Ectodermal cell (in vitro differentiated cells): Measurements from ENCODE around the gene GFM2. TPM values are rescaled to one million over a fixed set of nuclear protein-coding genes. Genes with fewer than 3 reads are reported as not detected.
A peak's percentile ranks its signal among the peaks of the same experiment; 100 is the strongest.
"Not testable (repeated sequence)": the region's sequence is repeated elsewhere in the genome, so short reads cannot be mapped to it uniquely, and the experiment has no call there.

Experiments
- H3K27ac ChIP-seq: 2 replicates; pipeline ENCODE4 v1.7.0; 2013; ENCODE audit warnings: mild to moderate bottlenecking, low read depth, low read length; ENCODE audit not compliant: insufficient read depth, poor library complexity, severe bottlenecking
- H3K27me3 ChIP-seq: 2 replicates; pipeline ENCODE4 v1.7.0; 2013; ENCODE audit warnings: mild to moderate bottlenecking, low read length; ENCODE audit not compliant: insufficient read depth, control insufficient read depth, poor library complexity, severe bottlenecking
- H3K36me3 ChIP-seq: one replicate; pipeline ENCODE4 v1.7.0; 2013; ENCODE audit warnings: low read length; ENCODE audit not compliant: control insufficient read depth, insufficient read depth
- H3K4me1 ChIP-seq: one replicate; pipeline ENCODE4 v1.7.0; 2013; ENCODE audit warnings: low read length; ENCODE audit not compliant: control insufficient read depth, insufficient read depth
- H3K4me3 ChIP-seq: 2 replicates; pipeline ENCODE4 v1.7.0; 2013; ENCODE audit warnings: low read depth, low read length, control low read depth; ENCODE audit not compliant: insufficient read depth
- H3K9me3 ChIP-seq: 2 replicates; pipeline ENCODE4 v1.7.0; 2013; ENCODE audit warnings: mild to moderate bottlenecking, low read length, moderate library complexity; ENCODE audit not compliant: control insufficient read depth
- WGBS, 2 experiments: methylation state at CpG; one replicate each; pipeline ENCODE4 v1.1.7; 2013; ENCODE audit warnings: missing lambda C conversion rate in 2 of 2; 5-methylcytosine and 5-hydroxymethylcytosine counted together
- polyA plus RNA-seq, 4 experiments: library from polyadenylated mRNA; stranded (reverse); fragments of 50-300 nt; gene quantifications; one replicate each; pipeline ENCODE4 v1.2.3, GENCODE V29; 2013

Gene GFM2, protein sequence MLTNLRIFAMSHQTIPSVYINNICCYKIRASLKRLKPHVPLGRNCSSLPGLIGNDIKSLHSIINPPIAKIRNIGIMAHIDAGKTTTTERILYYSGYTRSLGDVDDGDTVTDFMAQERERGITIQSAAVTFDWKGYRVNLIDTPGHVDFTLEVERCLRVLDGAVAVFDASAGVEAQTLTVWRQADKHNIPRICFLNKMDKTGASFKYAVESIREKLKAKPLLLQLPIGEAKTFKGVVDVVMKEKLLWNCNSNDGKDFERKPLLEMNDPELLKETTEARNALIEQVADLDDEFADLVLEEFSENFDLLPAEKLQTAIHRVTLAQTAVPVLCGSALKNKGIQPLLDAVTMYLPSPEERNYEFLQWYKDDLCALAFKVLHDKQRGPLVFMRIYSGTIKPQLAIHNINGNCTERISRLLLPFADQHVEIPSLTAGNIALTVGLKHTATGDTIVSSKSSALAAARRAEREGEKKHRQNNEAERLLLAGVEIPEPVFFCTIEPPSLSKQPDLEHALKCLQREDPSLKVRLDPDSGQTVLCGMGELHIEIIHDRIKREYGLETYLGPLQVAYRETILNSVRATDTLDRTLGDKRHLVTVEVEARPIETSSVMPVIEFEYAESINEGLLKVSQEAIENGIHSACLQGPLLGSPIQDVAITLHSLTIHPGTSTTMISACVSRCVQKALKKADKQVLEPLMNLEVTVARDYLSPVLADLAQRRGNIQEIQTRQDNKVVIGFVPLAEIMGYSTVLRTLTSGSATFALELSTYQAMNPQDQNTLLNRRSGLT
- polyA plus RNA-seq (2013, experiment 1 of 4) = 36.2 TPM
- polyA plus RNA-seq (2013, experiment 2 of 4) = 42.0 TPM
- 29.6 TPM for polyA plus RNA-seq (2013, experiment 3 of 4)
- 32.0 TPM for polyA plus RNA-seq (2013, experiment 4 of 4)

DNA sequence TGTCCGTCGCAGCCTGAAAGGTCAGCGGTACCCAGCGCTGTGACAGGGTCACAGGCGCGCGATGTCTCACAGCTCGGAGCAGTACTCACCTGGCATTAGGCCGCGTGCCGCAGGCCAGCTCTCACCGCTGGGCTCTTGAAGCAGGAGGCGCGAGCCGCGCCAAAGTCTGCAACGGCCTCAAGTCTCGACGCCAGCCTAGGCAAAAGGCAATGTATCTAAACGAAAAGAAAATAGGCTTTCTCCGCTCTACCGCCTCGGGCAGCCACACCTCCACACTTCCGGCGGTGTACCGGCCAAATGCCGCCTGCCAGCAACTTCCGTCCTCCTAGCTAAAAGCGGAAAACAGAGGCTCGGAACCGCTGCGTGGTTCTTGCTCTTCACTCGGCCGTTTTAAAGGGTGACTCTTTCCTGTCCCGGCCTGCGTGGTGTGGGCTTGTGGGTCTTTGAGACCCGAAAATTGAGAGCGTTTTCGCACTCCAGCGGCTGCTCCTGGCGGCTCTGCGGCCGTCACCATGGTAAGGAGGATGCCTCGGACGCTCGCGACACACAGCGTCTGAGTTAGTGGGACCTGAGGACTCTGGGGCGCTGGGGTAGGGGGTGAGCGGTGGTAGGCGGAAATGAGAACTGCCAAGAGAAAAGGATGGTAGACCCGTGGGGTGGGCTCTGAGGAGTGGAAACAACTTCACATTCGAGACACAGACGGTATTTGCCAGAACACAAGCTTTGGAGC lies at the start of gene GFM2, which contains the start of gene NSA2:
TSS of gene GFM2 (minus strand) at position 269 of the 730 bp plus-strand sequence. CDS start 3,375 bp downstream, outside the sequence.
TSS of gene NSA2 (plus strand) at position 401 of the 730 bp plus-strand sequence. CDS start at position 513, 112 bp downstream.
- Histone ChIP-seq H3K4me3 (peak within 1 kb of the TSS; percentile 89), H3K4me1 (peaks cover 10% of the 10 kb centered on the region), H3K9me3 (no peaks in the 10 kb centered on the region), H3K27ac (peak within 1 kb of the TSS; percentile 39), H3K36me3 (peaks cover 8% of the 10 kb centered on the region), H3K27me3 (no peaks in the 10 kb centered on the region)
- WGBS, 2 experiments = 0% methylated on average over 54 of the region's 54 CpGs

DNA sequence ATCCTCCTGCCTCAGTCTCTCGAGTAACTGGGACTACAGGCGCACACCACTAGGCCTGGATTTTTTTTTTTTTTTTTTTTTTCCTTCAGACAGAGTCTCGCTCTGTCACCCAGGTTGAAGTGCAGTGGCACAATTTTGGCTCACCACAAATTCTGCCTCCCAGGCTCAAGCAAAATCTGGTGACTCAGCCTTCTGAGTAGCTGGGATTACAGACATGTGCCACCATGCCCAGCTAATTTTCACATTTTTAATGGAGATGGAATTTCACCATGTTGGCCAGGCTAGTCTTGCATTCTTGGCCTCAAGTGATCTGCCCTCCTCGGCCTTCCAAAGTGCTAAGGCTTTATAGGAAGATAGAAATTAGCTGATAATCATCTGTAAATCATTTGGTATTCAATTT lies 44.0 kb upstream of the GFM2 start:
- WGBS, 2 experiments = 93 to 98% methylated on average over 4 of the region's 4 CpGs
- H3K36me3 ChIP-seq = no peaks in the 10 kb centered on the region
- no peaks in the 10 kb centered on the region for H3K27me3 ChIP-seq
- no peak overlapping the region for H3K4me3 ChIP-seq
- H3K27ac ChIP-seq = no peak overlapping the region
- no peaks in the 10 kb centered on the region for H3K4me1 ChIP-seq
- no peaks in the 10 kb centered on the region for H3K9me3 ChIP-seq

DNA sequence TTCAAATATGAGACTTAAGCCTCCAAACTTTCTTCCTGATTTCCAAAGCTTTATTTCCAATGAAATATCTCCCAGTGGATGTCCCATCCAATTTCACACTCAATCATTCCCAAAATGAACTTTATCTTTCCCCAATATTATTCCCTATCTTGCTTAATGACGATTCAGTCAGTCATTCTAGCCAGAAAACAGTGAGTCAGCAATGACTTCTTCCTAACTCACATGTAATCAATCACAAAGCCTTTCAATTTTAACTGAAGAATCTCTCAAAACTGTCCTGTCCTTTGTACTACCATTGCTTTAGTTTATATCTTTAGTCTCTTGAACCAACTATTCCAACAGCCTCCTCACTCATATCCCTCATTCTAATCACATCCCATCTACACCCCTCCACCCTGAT lies 35.0 kb upstream of the GFM2 start:
- H3K27ac ChIP-seq = no peak overlapping the region
- H3K27me3 ChIP-seq = no peaks in the 10 kb centered on the region
- no peak overlapping the region for H3K4me3 ChIP-seq
- WGBS, 2 experiments = 80 to 89% methylated on average over 1 of the region's 1 CpG
- H3K9me3 ChIP-seq = no peaks in the 10 kb centered on the region
- H3K4me1 ChIP-seq = no peaks in the 10 kb centered on the region
- no peaks in the 10 kb centered on the region for H3K36me3 ChIP-seq

DNA sequence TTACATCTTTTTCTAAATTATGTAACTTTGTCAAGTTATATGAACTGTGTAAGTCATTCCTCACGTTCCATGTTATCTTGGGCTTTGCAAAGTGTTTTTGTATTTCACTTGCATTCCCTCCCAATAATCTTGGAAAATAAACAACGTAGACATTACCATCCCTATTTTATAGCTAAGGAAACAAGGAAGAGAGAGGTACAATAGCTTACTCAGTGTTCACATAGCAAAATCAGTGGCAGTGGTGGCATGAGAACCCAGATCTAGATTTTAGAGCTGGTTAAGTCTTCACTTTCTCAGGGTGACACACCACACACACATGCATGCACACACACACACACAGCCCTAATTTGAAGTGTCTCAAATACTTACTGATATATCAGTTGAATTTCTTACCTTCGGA lies 34.3 kb upstream of the GFM2 start:
- no peaks in the 10 kb centered on the region for H3K27me3 ChIP-seq
- H3K4me3 ChIP-seq = no peak overlapping the region
- no peaks in the 10 kb centered on the region for H3K4me1 ChIP-seq
- no peak overlapping the region for H3K27ac ChIP-seq
- H3K36me3 ChIP-seq = no peaks in the 10 kb centered on the region
- no peaks in the 10 kb centered on the region for H3K9me3 ChIP-seq
- WGBS, 2 experiments = 90 to 95% methylated on average over 2 to 3 of the region's 3 CpGs

DNA sequence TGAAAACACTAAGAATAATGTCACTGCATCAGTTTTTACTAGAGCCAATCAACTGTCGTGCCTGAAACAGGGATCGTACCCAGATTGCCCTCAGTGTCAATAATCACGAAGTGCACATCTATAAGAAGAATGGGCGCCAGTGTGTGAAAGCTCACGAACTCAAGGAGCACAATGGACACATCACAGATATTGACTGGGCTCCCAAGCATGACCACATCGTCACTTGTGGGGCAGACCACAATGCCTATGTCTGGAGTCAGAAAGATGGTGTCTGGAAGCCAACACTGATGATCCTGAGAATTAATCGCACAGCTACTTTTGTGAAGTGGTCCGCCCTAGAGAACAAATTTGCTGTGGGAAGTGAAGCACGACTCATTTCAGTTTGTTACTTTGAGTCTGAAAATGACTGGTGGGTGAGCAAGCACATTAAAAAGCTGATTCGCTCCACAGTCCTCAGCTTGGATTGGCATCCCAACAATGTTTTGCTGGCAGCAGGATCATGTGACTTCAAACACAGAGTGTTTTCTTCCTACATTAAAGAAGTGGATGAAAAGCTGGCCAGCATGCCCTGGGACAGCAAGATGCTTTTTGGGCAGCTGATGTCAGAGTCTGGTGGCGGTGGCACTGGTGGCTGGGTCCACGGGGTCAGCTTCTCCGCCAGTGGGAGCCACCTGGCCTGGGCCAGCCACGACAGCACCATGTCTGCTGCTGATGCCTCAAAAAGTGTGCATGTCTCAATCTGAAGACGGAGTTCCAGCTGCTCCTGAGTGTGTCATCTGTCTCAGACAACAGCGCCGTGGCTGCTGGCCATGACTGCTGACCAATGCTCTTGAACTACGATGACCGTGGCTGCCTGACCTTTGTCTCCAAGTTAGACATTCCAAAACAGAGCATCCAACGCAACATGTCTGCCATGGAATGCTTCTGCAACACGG lies 32.3 kb upstream of the GFM2 start:
- 95 to 96% methylated on average over 21 of the region's 21 CpGs for WGBS, 2 experiments
- Histone ChIP-seq H3K27ac (no peak overlapping the region), H3K27me3 (no peaks in the 10 kb centered on the region), H3K9me3 (no peaks in the 10 kb centered on the region), H3K4me1 (no peaks in the 10 kb centered on the region), H3K36me3 (no peaks in the 10 kb centered on the region), H3K4me3 (no peak overlapping the region)

DNA sequence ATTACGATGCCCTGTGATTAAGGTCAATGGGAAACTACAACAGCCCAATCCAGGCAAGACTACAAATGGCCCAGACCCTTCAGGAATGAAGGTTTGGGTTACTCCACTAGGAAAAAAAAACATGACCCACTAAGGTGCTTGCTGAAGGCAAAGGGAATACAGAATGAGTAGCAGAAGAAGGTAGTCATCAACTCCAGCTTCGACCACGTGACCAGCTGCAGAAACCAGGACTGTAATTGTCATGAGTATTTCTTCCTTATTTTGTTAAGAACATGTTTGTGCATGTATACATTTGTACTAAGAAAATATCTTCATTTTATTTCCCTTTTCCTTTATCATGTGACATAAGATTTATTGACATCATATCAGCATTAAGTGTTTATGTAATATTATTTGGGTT lies 24.8 kb upstream of the GFM2 start:
- H3K9me3 ChIP-seq, H3K4me3 ChIP-seq, H3K27me3 ChIP-seq, H3K36me3 ChIP-seq, H3K27ac ChIP-seq, H3K4me1 ChIP-seq: not testable (repeated sequence)
- 96 to 100% methylated on average over 3 of the region's 3 CpGs for WGBS, 2 experiments

DNA sequence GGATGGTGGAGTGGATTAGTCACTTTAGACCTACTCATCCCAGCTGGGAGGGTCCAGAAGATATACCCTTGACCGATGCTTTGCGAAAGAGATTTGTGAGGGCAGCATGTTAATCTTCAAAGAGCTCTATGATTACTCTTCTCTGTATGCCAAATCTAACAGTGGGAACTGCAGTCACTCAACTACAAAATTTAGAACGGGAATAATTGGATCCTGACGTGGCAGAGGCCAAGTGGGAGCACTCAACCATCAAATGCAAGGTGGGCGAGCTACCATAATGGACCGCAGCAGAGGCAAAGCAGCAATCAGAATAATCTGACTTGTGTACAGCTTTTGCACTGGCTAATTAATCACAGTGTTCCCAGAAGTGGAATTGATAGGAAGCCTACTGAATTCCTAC lies 20.5 kb upstream of the GFM2 start:
- H3K27ac ChIP-seq = no peak overlapping the region
- WGBS, 2 experiments = 94 to 97% methylated on average over 6 of the region's 6 CpGs
- no peak overlapping the region for H3K4me3 ChIP-seq
- H3K4me1 ChIP-seq = no peaks in the 10 kb centered on the region
- no peaks in the 10 kb centered on the region for H3K27me3 ChIP-seq
- peaks cover 3% of the 10 kb centered on the region for H3K36me3 ChIP-seq
- no peaks in the 10 kb centered on the region for H3K9me3 ChIP-seq

DNA sequence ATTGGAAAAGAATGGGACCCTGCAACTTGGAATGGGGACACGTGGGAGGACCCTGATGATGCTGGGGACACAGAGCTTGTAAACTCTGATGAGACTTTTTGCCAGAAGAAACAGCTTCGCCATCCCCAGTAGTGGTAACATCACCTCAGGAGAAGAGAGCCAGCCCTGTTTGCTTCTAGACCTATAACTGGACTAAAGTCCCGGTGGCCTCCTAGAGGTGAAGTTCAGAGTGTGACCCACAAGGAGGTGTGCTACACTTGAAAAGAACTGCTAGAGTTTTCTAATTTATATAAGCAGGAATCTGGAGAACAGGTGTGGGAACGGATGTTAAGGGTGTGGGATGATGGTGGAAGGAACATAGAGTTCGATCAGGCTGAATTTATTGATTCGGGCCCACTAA lies 19.9 kb upstream of the GFM2 start:
- H3K4me3 ChIP-seq = no peak overlapping the region
- H3K9me3 ChIP-seq = no peaks in the 10 kb centered on the region
- no peaks in the 10 kb centered on the region for H3K36me3 ChIP-seq
- WGBS, 2 experiments = 94 to 95% methylated on average over 6 of the region's 6 CpGs
- no peaks in the 10 kb centered on the region for H3K27me3 ChIP-seq
- H3K4me1 ChIP-seq = no peaks in the 10 kb centered on the region
- no peak overlapping the region for H3K27ac ChIP-seq

DNA sequence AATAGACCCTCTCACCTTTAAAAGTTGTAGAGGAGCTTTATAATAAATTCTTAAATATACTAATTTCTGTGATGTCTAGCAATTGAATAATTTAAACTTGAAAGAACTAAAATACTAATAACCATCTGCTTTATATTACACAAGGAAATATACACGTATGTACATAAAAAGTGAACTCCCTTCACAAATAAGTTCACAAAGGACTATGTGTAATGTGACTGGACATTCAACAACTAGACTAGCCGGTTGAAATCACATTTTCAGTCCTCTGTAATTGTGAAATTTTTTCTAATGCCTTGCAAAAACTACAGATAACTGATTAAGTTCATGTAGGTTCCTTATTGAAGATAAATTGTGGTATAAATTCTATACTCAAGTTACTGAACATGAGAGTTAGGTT lies 11.7 kb upstream of the GFM2 start:
- H3K4me1 ChIP-seq = no peaks in the 10 kb centered on the region
- no peaks in the 10 kb centered on the region for H3K9me3 ChIP-seq
- peaks cover under 1% of the 10 kb centered on the region for H3K36me3 ChIP-seq
- no peak overlapping the region for H3K27ac ChIP-seq
- 95 to 100% methylated on average over 1 to 2 of the region's 2 CpGs for WGBS, 2 experiments
- no peak overlapping the region for H3K4me3 ChIP-seq
- H3K27me3 ChIP-seq = no peaks in the 10 kb centered on the region
